ENCODE results near the gene APC. TPM values are rescaled to one million over a fixed set of nuclear protein-coding genes. Genes with fewer than 3 reads are reported as not detected.
"Not testable (repeated sequence)": the region's sequence is repeated elsewhere in the genome, so short reads cannot be mapped to it uniquely, and the experiment has no call there.

Gene APC
- total RNA-seq, 2 experiments from 2014 or later: 22.9 to 26.2 TPM

- CTCF ChIA-PET: no interaction called here
- Mint-ChIP-seq H3K9me3 (ENCODE audit: low read depth) (peaks cover 4% of the 10 kb centered on the region), H3K27me3 (peaks cover 46% of the 10 kb centered on the region), H3K4me1 (peaks cover 6% of the 10 kb centered on the region), H3K4me3 (no peak overlapping the region), H3K36me3 (peaks cover 9% of the 10 kb centered on the region), H3K27ac (no peak overlapping the region)
- ATAC-seq (no peak), DNase-seq (no peak)
Observed at GRCh38 chr5:112854651-112855050, 117.0 kb downstream of the APC start.

- ATAC-seq: no peak
- H3K9me3 Mint-ChIP-seq (ENCODE audit: low read depth): peaks cover 4% of the 10 kb centered on the region
- H3K27me3 Mint-ChIP-seq: peaks cover 36% of the 10 kb centered on the region
- CTCF ChIA-PET: no interaction called here
- no peak overlapping the region for H3K27ac Mint-ChIP-seq
- no peak for DNase-seq
- H3K36me3 Mint-ChIP-seq: peaks cover 14% of the 10 kb centered on the region
- H3K4me1 Mint-ChIP-seq: peaks cover 24% of the 10 kb centered on the region
- H3K4me3 Mint-ChIP-seq: no peak overlapping the region
Observed at GRCh38 chr5:112857866-112858265, 120.2 kb downstream of the APC start.

GRCh38 chr5:112860571-112860928 is 122.9 kb downstream of the APC start:
- not testable (repeated sequence) for ATAC-seq; H3K9me3 Mint-ChIP-seq (ENCODE audit: low read depth); DNase-seq
- Mint-ChIP-seq H3K27ac (peak overlapping the region; percentile 89), H3K36me3 (peaks cover 24% of the 10 kb centered on the region), H3K4me1 (peaks cover 41% of the 10 kb centered on the region), H3K4me3 (peak overlapping the region; percentile 97), H3K27me3 (peaks cover 19% of the 10 kb centered on the region)
- CTCF ChIA-PET: interaction anchor here (1.0 to 3.1 kb wide), 6 partner anchors 8 to 113 kb away, joined by 3 to 20 read pairs (median 4); partner anchors contain the start of gene REEP5

GRCh38 chr5:112860929-112861637 is 123.4 kb downstream of the APC start, which contains the start of gene SRP19:
Gene SRP19, plus strand, starts transcription at chr5:112861287. Its CDS starts 90 bp downstream, at chr5:112861377.
- peak within 1 kb of the TSS; percentile 89 for H3K27ac Mint-ChIP-seq
- peaks cover 13% of the 10 kb centered on the region for H3K27me3 Mint-ChIP-seq
- CTCF ChIA-PET: interaction anchor here (1.0 to 3.1 kb wide), 6 partner anchors 9 to 112 kb away, joined by 3 to 20 read pairs (median 4); partner anchors contain the start of gene REEP5
- peaks cover 41% of the 10 kb centered on the region for H3K4me1 Mint-ChIP-seq
- peaks cover 26% of the 10 kb centered on the region for H3K36me3 Mint-ChIP-seq
- ATAC-seq (peak; percentile 97), DNase-seq (peak; percentile 96)
- H3K9me3 Mint-ChIP-seq (ENCODE audit: low read depth): no peaks in the 10 kb centered on the region
- H3K4me3 Mint-ChIP-seq: peak within 1 kb of the TSS; percentile 97

- Mint-ChIP-seq H3K36me3 (peaks cover 27% of the 10 kb centered on the region), H3K4me1 (peaks cover 46% of the 10 kb centered on the region), H3K4me3 (peak overlapping the region; percentile 97), H3K27me3 (peaks cover 8% of the 10 kb centered on the region), H3K27ac (peak overlapping the region; percentile 89), H3K9me3 (ENCODE audit: low read depth) (no peaks in the 10 kb centered on the region)
- CTCF ChIA-PET: interaction anchor here (1.3 to 3.1 kb wide), 4 partner anchors 13 to 112 kb away, joined by 4 to 20 read pairs (median 8); partner anchors contain the start of gene REEP5
- DNase-seq: no peak
- no peak for ATAC-seq
Observed at GRCh38 chr5:112861638-112861985, 123.9 kb downstream of the APC start.

- Mint-ChIP-seq H3K27me3 (peaks cover 7% of the 10 kb centered on the region), H3K36me3 (peaks cover 32% of the 10 kb centered on the region), H3K27ac (peak overlapping the region; percentile 89), H3K9me3 (ENCODE audit: low read depth) (no peaks in the 10 kb centered on the region), H3K4me1 (peaks cover 51% of the 10 kb centered on the region), H3K4me3 (peak overlapping the region; percentile 97)
- CTCF ChIA-PET: interaction anchor here (2.1 kb wide), 1 partner anchor 59 kb away, joined by 11 read pairs; the partner anchor contains the start of gene REEP5
- DNase-seq: no peak
- ATAC-seq: no peak
Observed at GRCh38 chr5:112862085-112862484, 124.4 kb downstream of the APC start.

GRCh38 chr5:112863549-112863948 is 125.9 kb downstream of the APC start:
- ATAC-seq (no peak), DNase-seq (no peak)
- Mint-ChIP-seq H3K27me3 (no peaks in the 10 kb centered on the region), H3K36me3 (peaks cover 43% of the 10 kb centered on the region), H3K4me3 (peak overlapping the region; percentile 97), H3K4me1 (peaks cover 50% of the 10 kb centered on the region), H3K9me3 (ENCODE audit: low read depth) (no peaks in the 10 kb centered on the region), H3K27ac (peak overlapping the region; percentile 24)
- CTCF ChIA-PET: interaction anchor here (0.6 kb wide), 1 partner anchor 52 kb away, joined by 5 read pairs; no protein-coding TSS in a partner anchor

GRCh38 chr5:112865128-112865527 is 127.4 kb downstream of the APC start:
- H3K27ac Mint-ChIP-seq: no peak overlapping the region
- peaks cover 53% of the 10 kb centered on the region for H3K36me3 Mint-ChIP-seq
- CTCF ChIA-PET: no interaction called here

GRCh38 chr5:112866739-112867138 is 129.1 kb downstream of the APC start:
- ATAC-seq (peak; percentile 64), DNase-seq (no peak)
- H3K27ac Mint-ChIP-seq: peak overlapping the region; percentile 83
- peak overlapping the region; percentile 27 for H3K4me3 Mint-ChIP-seq
- H3K36me3 Mint-ChIP-seq: peaks cover 63% of the 10 kb centered on the region
- peaks cover 62% of the 10 kb centered on the region for H3K4me1 Mint-ChIP-seq
- H3K9me3 Mint-ChIP-seq (ENCODE audit: low read depth): no peaks in the 10 kb centered on the region
- no peaks in the 10 kb centered on the region for H3K27me3 Mint-ChIP-seq
- CTCF ChIA-PET: interaction anchor here (0.7 to 1.7 kb wide), 4 partner anchors 14 to 129 kb away, joined by 3 to 4 read pairs (median 4); no protein-coding TSS in a partner anchor

More at GRCh38 chr5:112865128-112865527, 127.4 kb downstream of the APC start:
- ATAC-seq (no peak), DNase-seq (no peak)
- H3K9me3 Mint-ChIP-seq (ENCODE audit: low read depth): no peaks in the 10 kb centered on the region
- peaks cover 62% of the 10 kb centered on the region for H3K4me1 Mint-ChIP-seq
- no peak overlapping the region for H3K4me3 Mint-ChIP-seq
- no peaks in the 10 kb centered on the region for H3K27me3 Mint-ChIP-seq

GRCh38 chr5:112867411-112867810 is 129.7 kb downstream of the APC start:
- ATAC-seq (no peak), DNase-seq (no peak)
- H3K36me3 Mint-ChIP-seq: peaks cover 65% of the 10 kb centered on the region
- peak overlapping the region; percentile 83 for H3K27ac Mint-ChIP-seq
- H3K4me3 Mint-ChIP-seq: no peak overlapping the region
- CTCF ChIA-PET: interaction anchor here (0.7 to 1.7 kb wide), 3 partner anchors 19 to 129 kb away, joined by 3 to 4 read pairs (median 4); no protein-coding TSS in a partner anchor
- H3K4me1 Mint-ChIP-seq: peaks cover 60% of the 10 kb centered on the region
- H3K27me3 Mint-ChIP-seq: no peaks in the 10 kb centered on the region
- no peaks in the 10 kb centered on the region for H3K9me3 Mint-ChIP-seq (ENCODE audit: low read depth)

GRCh38 chr5:112869948-112870347 is 132.3 kb downstream of the APC start:
- H3K4me1 Mint-ChIP-seq: peaks cover 58% of the 10 kb centered on the region
- CTCF ChIA-PET: interaction anchor here (1.6 kb wide), 1 partner anchor 52 kb away, joined by 4 read pairs; the partner anchor contains the start of gene REEP5
- H3K9me3 Mint-ChIP-seq (ENCODE audit: low read depth): no peaks in the 10 kb centered on the region
- H3K27me3 Mint-ChIP-seq: no peaks in the 10 kb centered on the region
- H3K27ac Mint-ChIP-seq: peak overlapping the region; percentile 15
- peaks cover 63% of the 10 kb centered on the region for H3K36me3 Mint-ChIP-seq
- no peak for DNase-seq
- H3K4me3 Mint-ChIP-seq: no peak overlapping the region
- ATAC-seq: peak; percentile 59

GRCh38 chr5:112870966-112871365 is 133.3 kb downstream of the APC start:
- CTCF ChIA-PET: interaction anchor here (1.6 kb wide), 1 partner anchor 50 kb away, joined by 4 read pairs; the partner anchor contains the start of gene REEP5
- Mint-ChIP-seq H3K4me3 (no peak overlapping the region), H3K4me1 (peaks cover 56% of the 10 kb centered on the region), H3K27me3 (no peaks in the 10 kb centered on the region), H3K36me3 (peaks cover 59% of the 10 kb centered on the region), H3K27ac (no peak overlapping the region), H3K9me3 (ENCODE audit: low read depth) (no peaks in the 10 kb centered on the region)
- DNase-seq: no peak
- ATAC-seq: no peak

GRCh38 chr5:112876362-112876761 is 138.7 kb downstream of the APC start:
- CTCF ChIA-PET: no interaction called here
- H3K9me3 Mint-ChIP-seq (ENCODE audit: low read depth): no peaks in the 10 kb centered on the region
- no peak overlapping the region for H3K27ac Mint-ChIP-seq
- H3K36me3 Mint-ChIP-seq: peaks cover 48% of the 10 kb centered on the region
- ATAC-seq (no peak), DNase-seq (no peak)
- H3K4me1 Mint-ChIP-seq: peaks cover 55% of the 10 kb centered on the region
- no peaks in the 10 kb centered on the region for H3K27me3 Mint-ChIP-seq
- H3K4me3 Mint-ChIP-seq: no peak overlapping the region

Measured in activated CD8-positive, alpha-beta memory T cell treated with anti-CD3 and anti-CD28 coated beads, Interleukin-2, amount 10 ng/mL, durations not matched to agents 7 days and 5 days (primary cell).